Measurements from ENCODE around the gene ZNF528.

- TF ChIP-seq L3MBTL2 (conservative IDR thresholded peaks at IDR 0.05): no peak
- no peak for TF ChIP-seq SUZ12 (IDR thresholded peaks at IDR 0.05)
- no peak for TF ChIP-seq PKNOX1 (IDR thresholded peaks at IDR 0.05)
- TF ChIP-seq BHLHE40 (IDR thresholded peaks at IDR 0.05; ENCODE audit: borderline replicate concordance): no peak
- no peak for TF ChIP-seq FOXM1 (IDR thresholded peaks at IDR 0.05; ENCODE audit: borderline replicate concordance)
- no peak for TF ChIP-seq SP1 (IDR thresholded peaks at IDR 0.05)
- TF ChIP-seq FOXK2 (IDR thresholded peaks at IDR 0.05): no peak
- TF ChIP-seq TARDBP (IDR thresholded peaks at IDR 0.05): no peak
- no peak for TF ChIP-seq CTBP1 (IDR thresholded peaks at IDR 0.05; ENCODE audit: borderline replicate concordance)
- TF ChIP-seq FOXA1 (IDR thresholded peaks at IDR 0.05): no peak
Observed at GRCh38 chr19:52442179-52442578, 44.5 kb downstream of the ZNF528 start.

Measured in HEK293T (cell line).